GM21576 (cell line): ENCODE data around the gene NDUFA6.
"Not testable (repeated sequence)": the region's sequence is repeated elsewhere in the genome, so short reads cannot be mapped to it uniquely, and the experiment has no call there.

Experiments
- ATAC-seq: cut with Tn5 transposase; IDR thresholded peaks from one replicate; pipeline ENCODE4 v1.9.1; 2021; ENCODE audit warnings: mild to moderate bottlenecking, moderate library complexity; ENCODE audit not compliant: unreplicated experiment

The NDUFA6 gene

DNA sequence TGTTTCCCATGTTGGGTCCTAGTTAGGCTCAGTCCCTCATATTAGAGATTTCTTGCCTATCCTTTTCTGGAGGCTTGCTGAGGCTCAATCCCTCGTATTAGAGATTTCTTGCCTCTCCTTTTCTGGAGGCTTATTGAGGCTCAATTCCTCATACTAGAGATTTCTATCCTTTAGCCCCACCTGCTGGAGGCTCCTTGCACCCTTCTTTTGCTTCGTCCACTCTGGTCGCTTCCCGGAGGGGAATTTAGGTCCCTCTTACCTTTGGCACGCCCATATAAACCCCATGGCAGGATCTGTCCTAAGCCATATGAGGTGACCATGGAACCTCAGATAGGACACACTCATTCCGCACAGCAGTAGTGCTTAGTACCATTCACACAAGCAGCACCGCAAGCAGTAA, 24.1 kb upstream of the NDUFA6 start:
- no peak for ATAC-seq

GRCh38 chr22:42112793-42113192, 22.2 kb upstream of the NDUFA6 start:
- not testable (repeated sequence) for ATAC-seq

DNA sequence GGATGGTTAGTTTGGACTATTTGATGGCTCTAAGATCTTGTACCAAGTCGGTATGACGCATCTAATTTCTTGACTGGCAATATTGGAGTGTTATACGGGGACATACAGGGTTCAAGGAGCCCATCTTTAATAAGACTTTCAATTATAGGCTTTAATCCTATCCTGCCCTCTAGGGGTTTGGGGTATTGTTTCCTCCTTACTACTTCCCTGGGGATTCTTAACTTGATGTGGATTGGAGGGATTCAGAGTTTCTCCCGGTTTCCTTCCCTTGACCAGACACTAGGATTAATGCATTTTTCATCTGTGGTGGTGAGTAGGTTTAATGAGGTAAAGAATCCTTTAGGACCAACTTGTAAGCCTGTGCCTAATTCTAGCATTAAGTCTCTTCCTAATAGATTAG, 21.2 kb upstream of the NDUFA6 start:
- ATAC-seq = no peak

- no peak for ATAC-seq
These were observed 18.3 kb upstream of the NDUFA6 start for GRCh38 chr22:42108848-42109247.

- ATAC-seq = not testable (repeated sequence)
These were observed 13.8 kb upstream of the NDUFA6 start for GRCh38 chr22:42104332-42104860.

DNA sequence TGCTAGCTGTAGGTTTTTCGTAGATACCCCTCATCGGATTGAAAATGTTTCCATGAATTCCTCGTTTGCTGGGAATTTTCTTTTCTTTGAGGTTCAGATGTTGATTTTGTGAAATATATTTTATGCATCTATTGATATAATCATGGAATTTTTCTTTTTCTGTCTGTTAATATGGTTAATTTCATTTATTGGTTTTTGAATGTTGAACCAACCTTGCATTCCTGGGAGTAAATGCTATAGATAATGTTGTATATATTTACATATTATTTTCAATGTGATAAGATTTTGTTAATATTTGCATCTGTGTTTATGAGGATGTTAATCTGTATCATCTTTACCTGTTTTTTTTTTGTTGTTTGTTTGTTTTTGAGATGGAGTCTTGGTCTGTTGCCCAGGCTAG, 10.6 kb upstream of the NDUFA6 start:
- ATAC-seq = no peak

DNA sequence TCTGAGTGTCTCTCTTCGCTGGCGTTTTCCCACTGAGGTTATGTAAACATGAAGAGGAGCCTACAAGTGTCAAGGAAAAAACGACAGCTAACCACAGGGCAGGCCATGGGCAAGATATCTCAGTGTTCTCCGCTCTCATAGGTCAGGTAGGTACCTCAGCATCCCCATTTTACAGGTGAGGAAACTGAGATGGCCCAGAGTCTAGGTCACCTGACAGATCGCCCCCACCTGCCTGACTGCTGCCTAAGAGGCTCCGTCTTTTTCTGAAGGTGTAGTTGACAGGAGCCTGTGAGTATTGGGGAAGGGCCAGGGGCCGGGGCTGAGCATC, 847 bp upstream of the NDUFA6 start:
- no peak for ATAC-seq

DNA sequence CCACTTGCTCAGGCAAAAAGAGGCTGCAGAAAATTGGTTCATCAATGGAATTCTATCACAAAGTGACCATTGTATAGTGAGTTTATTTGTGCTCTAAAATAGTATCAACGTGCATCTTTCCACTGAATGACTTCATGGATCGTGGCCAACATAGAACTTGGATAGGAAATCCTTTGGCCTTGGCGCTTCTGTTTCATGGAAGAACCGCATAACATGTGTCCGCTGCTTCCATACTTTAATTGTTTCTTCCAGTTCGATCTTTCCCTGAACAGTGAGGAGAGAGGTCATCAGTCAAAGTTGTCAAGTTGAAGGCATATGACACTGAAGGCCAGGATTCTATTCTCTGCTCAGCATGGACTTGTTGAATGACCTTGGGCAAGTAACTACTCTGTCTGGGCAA, 4.5 kb downstream of the NDUFA6 start:
- ATAC-seq = no peak

- ATAC-seq = no peak
These were observed 5.7 kb downstream of the NDUFA6 start for GRCh38 chr22:42084874-42085273.

GRCh38 chr22:42083119-42083518, 7.5 kb downstream of the NDUFA6 start:
- no peak for ATAC-seq

- ATAC-seq = no peak
These were observed 10.3 kb downstream of the NDUFA6 start for GRCh38 chr22:42080287-42080686.

GRCh38 chr22:42079319-42080251, 11.0 kb downstream of the NDUFA6 start, which contains the start of gene SMDT1:
SMDT1 (plus strand) TSS chr22:42079700; CDS start chr22:42079769, 69 bp downstream.
- ATAC-seq = peak; percentile 81

DNA sequence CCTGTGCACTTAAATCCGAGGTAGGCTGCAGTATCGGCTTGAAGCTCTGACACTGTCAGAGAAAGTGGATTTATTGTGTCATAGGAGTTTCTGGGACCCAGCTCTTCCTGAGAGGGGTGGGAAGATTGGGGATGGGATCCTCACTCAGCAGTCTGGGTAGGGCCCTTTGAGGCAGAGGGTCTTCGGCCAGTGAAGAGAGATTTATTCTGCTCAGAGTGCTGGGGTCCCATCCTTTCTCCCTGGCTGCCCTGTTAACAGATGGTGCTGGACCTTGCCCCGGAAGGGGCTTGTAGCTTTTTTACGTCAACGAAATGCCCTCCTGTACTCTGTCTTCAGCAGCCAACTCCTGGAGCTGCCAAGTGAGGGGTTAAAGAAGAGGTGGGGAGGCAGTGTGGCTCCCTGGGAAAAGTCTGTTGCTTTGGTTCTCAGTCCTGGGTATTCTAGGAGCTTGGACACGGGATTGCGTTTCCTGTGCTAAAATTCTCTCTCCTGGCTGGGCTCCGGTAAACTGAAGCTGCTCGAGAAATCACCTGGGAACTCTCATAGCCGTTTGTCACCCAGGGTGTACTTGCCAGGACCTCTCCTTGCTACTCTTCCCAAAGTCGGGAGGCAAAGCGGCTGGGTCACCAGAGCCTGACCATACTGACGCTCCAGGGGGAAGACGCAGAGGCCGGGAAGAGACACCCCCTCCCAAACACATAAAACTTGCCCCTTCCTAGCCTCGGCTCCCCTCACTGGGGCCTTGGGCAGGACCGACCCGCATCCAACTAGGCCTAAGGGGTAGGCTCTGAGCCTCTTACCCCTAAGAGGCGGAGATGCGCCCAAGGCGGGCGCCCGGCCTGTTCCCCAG, 11.9 kb downstream of the NDUFA6 start:
- peak; percentile 2 for ATAC-seq

DNA sequence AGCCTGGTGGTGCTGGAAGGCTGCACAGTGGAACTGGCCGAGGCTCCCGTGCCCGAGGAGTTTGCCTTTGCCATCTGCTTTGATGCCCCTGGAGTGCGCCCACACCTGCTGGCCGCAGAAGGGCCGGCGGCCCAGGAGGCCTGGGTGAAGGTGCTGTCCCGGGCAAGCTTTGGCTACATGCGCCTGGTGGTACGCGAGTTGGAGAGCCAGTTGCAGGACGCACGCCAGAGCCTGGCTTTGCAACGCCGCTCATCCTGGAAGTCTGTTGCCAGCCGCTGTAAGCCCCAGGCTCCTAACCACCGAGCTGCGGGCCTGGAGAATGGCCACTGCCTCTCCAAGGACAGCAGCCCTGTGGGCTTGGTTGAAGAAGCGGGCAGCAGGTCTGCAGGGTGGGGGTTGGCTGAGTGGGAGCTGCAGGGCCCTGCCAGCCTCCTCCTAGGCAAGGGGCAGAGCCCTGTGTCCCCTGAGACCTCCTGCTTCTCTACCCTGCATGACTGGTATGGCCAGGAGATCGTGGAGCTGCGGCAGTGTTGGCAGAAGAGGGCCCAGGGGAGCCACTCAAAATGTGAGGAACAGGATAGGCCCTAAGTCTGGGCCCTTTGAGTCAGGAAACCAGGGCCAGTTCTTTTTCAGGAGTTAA, 13.0 kb downstream of the NDUFA6 start:
- ATAC-seq = no peak

DNA sequence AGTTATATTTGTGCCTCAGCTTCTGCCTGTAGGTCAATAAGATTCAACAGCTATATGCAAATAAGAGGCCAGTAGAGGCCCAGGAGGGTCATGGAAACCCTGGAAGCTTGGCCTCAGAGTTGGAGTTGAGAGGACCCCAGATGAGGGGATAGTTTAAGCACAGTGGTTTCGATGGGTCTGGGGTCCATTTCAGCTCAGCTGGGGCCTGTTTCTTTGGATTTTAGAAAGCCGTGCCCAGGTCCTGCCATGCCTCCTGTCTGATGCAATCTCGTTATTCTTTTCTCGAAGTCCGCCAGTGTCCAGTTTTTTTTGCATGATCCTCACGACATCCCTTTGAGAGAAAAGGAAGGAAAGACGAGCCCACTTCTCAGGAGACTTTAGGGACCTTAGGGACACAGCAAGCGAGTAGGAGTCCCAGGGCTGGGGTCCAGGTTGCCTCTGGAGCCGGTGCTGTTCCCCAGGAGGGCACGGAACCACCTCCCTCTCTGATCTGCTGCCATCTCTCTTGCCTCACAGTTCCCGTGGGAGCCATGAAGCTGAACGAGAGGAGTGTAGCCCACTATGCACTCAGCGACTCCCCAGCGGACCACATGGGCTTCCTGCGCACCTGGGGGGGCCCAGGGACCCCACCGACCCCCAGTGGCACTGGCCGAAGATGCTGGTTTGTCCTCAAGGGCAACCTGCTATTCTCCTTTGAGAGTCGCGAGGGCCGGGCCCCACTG, 13.6 kb downstream of the NDUFA6 start:
- no peak for ATAC-seq

DNA sequence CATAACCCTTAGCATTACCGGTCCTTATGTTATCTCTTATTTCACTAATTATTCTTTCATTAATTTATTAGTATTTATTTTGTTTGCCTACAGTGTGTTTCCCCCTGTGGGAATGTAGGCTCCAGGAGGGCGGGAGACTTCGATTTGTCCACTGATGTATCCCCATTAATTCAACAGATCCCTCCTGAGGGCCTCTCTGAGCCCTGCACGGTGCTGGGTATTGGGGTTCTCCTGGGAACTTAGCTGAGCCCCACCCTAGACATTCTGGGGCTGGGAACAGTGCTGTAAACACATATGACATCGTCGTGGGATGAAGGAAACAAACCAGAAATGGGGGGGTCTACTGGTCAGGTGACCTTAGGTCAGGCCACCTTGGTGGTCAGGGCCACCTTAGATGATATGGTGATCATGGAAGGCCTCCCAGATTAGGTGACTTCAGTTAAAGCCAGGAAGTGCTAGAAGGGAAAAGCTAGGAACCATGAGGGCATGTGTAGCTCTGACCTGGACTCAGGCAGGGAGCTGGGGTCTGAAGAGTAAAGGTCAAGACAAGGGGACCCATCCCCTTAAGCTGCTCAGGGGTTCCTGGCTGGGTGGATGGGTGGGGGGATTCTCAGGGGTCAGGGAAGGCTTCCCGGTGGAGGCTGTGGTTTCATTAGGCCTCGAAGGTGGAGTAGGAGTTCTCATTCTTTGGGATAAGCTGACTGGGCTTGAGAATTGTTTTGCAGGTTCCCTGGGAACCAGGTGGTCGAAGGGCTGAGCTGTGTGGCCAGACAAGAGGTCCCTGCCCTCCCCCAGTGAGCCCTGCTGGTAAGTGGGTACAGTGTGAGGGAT, 15.5 kb downstream of the NDUFA6 start:
- ATAC-seq = no peak

GRCh38 chr22:42074132-42074811, 16.3 kb downstream of the NDUFA6 start, which contains the start of gene PHETA2:
PHETA2 (plus strand) TSS chr22:42074248; CDS start chr22:42077294, 3,046 bp downstream.
- ATAC-seq = no peak

- no peak for ATAC-seq
These were observed 16.9 kb downstream of the NDUFA6 start for GRCh38 chr22:42073621-42074041.
